ENCODE results near the gene AZIN2.

DNA sequence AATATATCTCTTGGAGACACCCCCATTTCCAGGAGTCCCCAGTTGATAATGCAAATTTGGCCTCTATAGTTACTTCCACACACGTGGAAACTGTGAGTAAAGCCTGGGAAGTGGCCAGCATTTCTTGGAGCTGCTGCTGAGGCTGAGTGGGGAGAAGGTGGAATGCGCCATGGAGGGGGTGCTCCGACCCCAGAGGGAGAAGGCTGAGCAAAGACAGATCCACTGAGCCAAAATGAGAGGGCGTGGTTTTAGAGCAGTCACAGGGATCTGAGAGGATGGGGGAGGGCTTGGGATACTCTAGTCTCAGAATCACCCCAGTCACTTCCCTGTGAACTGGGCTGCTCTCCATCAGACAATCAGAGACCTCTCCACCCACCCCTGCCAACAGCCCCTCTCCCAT lies 62.2 kb downstream of the AZIN2 start:
- TF ChIP-seq RAD21 (IDR thresholded peaks at IDR 0.05 in 1 of 2, conservative IDR thresholded peaks at IDR 0.05 in 1 of 2; ENCODE audit: low read depth in 2 of 2, low read length in 2 of 2) (no peak), ZNF274 (IDR thresholded peaks at IDR 0.05; ENCODE audit: borderline replicate concordance, extremely low read depth, low read length) (no peak)
- TF ChIP-seq, protein P1, sequence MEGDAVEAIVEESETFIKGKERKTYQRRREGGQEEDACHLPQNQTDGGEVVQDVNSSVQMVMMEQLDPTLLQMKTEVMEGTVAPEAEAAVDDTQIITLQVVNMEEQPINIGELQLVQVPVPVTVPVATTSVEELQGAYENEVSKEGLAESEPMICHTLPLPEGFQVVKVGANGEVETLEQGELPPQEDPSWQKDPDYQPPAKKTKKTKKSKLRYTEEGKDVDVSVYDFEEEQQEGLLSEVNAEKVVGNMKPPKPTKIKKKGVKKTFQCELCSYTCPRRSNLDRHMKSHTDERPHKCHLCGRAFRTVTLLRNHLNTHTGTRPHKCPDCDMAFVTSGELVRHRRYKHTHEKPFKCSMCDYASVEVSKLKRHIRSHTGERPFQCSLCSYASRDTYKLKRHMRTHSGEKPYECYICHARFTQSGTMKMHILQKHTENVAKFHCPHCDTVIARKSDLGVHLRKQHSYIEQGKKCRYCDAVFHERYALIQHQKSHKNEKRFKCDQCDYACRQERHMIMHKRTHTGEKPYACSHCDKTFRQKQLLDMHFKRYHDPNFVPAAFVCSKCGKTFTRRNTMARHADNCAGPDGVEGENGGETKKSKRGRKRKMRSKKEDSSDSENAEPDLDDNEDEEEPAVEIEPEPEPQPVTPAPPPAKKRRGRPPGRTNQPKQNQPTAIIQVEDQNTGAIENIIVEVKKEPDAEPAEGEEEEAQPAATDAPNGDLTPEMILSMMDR (IDR thresholded peaks at IDR 0.05; ENCODE audit: control extremely low read depth in 1 of 3, insufficient read depth in 1 of 3, low read depth in 1 of 3, low read length in 3 of 3) = no peak

Measured in H1 (cell line).